AG04450 (cell line): ENCODE data around the gene THAP12. TPM values are rescaled to one million over a fixed set of nuclear protein-coding genes. Genes with fewer than 3 reads are reported as not detected.

ENCODE experiments used
- CTCF ChIA-PET: fragments of 300-600, 350-600 bp; formaldehyde crosslinking; extraction: SDS; loops from one replicate; lab custom pipeline; 2022; ENCODE audit warnings: antibody characterized with exemption, inconsistent platforms; lab: Charles Lee
- POLR2A ChIA-PET: fragments of 350-600 bp; formaldehyde crosslinking; extraction: SDS; loops from one replicate; lab custom pipeline; 2021; ENCODE audit warnings: antibody characterized with exemption, inconsistent platforms; lab: Yijun Ruan, JAX
- DNase-seq: peaks from one replicate; pipeline ENCODE4 v3.0.0-alpha.2; 2011; ENCODE audit warnings: low read depth, low spot score
- H3K27ac ChIP-seq: one replicate; pipeline ENCODE4 v1.5.1; 2012; ENCODE audit warnings: low read depth, low read length, control low read depth
- H3K27me3 ChIP-seq: one replicate; pipeline ENCODE4 v1.6.0; 2012; ENCODE audit warnings: low read length; ENCODE audit not compliant: control insufficient read depth, insufficient read depth
- H3K4me3 ChIP-seq: 2 replicates; pipeline ENCODE4 v1.5.1; 2011; ENCODE audit warnings: mild to moderate bottlenecking, low read depth, low read length, control low read depth
- H3K9me3 ChIP-seq: 2 replicates; pipeline ENCODE4 v1.5.1; 2012; ENCODE audit warnings: low read length; ENCODE audit not compliant: control insufficient read depth, insufficient read depth
- polyA plus RNA-seq: library from polyadenylated mRNA; depleted of rRNA; stranded (reverse); fragments of >200 nt; gene quantifications from 2 replicates; pipeline ENCODE4 v1.2.3, GENCODE V29; 2011
- TF ChIP-seq, protein P1 (sequence below): IDR thresholded peaks from 2 replicates; pipeline ENCODE4 v1.5.1; 2011; ENCODE audit warnings: low read depth, low read length, control low read depth, inconsistent platforms

THAP12 gene
- polyA plus RNA-seq, 1 experiment: 54.7 TPM

DNA sequence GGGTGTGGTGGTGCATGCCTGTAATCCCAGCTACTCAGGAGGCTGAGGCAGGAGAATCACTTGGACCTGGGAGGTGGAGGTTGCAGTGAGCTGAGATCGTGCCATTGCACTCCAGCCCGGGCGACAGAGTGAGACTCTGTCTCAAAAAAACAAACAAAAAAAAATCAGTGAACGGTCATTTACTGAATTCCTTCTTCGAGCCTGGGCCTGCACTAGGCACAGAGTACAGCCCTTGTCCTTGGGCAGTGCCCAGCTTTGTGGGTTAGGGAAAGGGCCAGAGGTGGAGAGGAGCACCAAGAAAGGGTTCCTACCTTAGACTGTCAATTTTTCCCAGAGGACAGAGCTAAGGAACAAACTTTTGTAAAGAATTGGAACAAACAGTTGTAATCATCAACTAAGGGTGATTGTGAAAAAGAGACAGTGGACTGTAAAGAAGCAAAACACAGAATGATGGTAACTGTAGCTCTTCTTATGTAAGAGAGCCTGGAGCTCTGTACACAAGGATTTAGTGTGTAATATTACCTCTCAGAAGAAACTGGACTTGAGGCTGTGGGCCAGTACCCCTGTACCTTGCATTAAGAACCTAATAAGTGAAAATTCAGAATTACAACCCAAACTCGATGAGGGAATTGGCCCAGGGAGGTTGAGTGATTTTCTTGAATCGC, 11.0 kb upstream of the THAP12 start:
- POLR2A ChIA-PET: no interaction called here
- TF ChIP-seq, protein P1, sequence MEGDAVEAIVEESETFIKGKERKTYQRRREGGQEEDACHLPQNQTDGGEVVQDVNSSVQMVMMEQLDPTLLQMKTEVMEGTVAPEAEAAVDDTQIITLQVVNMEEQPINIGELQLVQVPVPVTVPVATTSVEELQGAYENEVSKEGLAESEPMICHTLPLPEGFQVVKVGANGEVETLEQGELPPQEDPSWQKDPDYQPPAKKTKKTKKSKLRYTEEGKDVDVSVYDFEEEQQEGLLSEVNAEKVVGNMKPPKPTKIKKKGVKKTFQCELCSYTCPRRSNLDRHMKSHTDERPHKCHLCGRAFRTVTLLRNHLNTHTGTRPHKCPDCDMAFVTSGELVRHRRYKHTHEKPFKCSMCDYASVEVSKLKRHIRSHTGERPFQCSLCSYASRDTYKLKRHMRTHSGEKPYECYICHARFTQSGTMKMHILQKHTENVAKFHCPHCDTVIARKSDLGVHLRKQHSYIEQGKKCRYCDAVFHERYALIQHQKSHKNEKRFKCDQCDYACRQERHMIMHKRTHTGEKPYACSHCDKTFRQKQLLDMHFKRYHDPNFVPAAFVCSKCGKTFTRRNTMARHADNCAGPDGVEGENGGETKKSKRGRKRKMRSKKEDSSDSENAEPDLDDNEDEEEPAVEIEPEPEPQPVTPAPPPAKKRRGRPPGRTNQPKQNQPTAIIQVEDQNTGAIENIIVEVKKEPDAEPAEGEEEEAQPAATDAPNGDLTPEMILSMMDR: no peak
- Histone ChIP-seq H3K4me3 (no peak overlapping the region), H3K27me3 (no peaks in the 10 kb centered on the region), H3K9me3 (no peaks in the 10 kb centered on the region), H3K27ac (no peak overlapping the region)
- DNase-seq: no peak
- CTCF ChIA-PET: interaction anchor here (0.8 kb wide), 1 partner anchor 340 kb away, joined by 3 read pairs; no protein-coding TSS in a partner anchor

DNA sequence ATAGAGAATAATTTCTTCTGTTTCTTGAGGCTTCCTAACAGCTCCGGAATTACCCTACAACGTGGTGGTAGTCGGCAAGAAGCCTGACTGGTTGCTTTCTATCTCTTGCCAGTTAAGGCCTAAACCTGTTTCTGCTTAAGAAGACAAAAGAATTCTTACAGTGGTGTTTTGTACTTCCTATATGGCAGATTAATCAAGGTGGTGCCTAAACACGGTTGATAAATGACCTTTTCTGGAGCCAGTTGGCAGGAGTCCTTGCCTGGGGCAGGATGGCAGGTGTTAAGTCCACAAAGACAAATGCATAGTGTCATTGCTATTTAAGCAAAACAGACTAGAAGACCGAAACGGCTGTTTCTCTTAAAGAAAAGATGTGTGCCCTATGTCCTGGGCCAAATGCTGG, 10.1 kb upstream of the THAP12 start:
- DNase-seq: no peak
- Histone ChIP-seq H3K4me3 (no peak overlapping the region), H3K27ac (no peak overlapping the region), H3K27me3 (no peaks in the 10 kb centered on the region), H3K9me3 (no peaks in the 10 kb centered on the region)
- ChIA-PET POLR2A (no interaction called here), CTCF (no interaction called here)
- TF ChIP-seq, protein P1: no peak

- Histone ChIP-seq H3K27ac (no peak overlapping the region), H3K4me3 (no peak overlapping the region), H3K27me3 (no peaks in the 10 kb centered on the region), H3K9me3 (no peaks in the 10 kb centered on the region)
- CTCF ChIA-PET: no interaction called here
- TF ChIP-seq, protein P1: no peak
- no peak for DNase-seq
- POLR2A ChIA-PET: no interaction called here
Measured at GRCh38 chr11:76388408-76388807, 7.5 kb upstream of the THAP12 start.

- TF ChIP-seq, protein P1: no peak
- POLR2A ChIA-PET: no interaction called here
- H3K9me3 ChIP-seq: no peaks in the 10 kb centered on the region
- H3K27me3 ChIP-seq: no peaks in the 10 kb centered on the region
- H3K4me3 ChIP-seq: no peak overlapping the region
- peak overlapping the region; percentile 21 for H3K27ac ChIP-seq
- CTCF ChIA-PET: no interaction called here
- no peak for DNase-seq
Measured at GRCh38 chr11:76385903-76386302, 5.0 kb upstream of the THAP12 start.

DNA sequence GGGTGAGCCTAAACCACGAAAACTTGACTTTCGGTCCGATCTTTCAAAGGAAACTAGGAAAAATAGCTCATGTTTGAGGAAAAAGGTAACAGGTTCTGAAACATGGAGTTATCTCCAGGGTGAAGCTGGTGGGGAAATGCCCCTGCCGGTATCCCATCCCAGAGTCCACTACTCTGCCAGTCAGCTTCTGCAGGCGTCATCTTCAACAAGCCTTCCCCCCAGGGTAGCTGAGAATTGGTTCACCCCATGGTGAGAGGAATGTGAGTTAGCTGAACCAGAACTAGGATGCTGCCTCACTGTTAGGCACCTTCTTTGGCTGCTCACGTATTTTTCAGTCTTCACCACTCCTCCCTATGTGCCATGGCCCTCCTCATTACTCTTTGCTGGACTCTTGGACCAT, 1.3 kb upstream of the THAP12 start:
- no peak overlapping the region for H3K4me3 ChIP-seq
- ChIA-PET CTCF (interaction anchor here (1.2 to 1.4 kb wide), 2 partner anchors 131 to 175 kb away, joined by 4 read pairs; no protein-coding TSS in a partner anchor), POLR2A (no interaction called here)
- no peaks in the 10 kb centered on the region for H3K27me3 ChIP-seq
- no peaks in the 10 kb centered on the region for H3K9me3 ChIP-seq
- TF ChIP-seq, protein P1: no peak
- DNase-seq: no peak
- H3K27ac ChIP-seq: no peak overlapping the region
